Epithelial cell of prostate (primary cell): ENCODE results near the gene KPNA4.
"Not testable (repeated sequence)": the region's sequence is repeated elsewhere in the genome, so short reads cannot be mapped to it uniquely, and the experiment has no call there.

Experiments
- DNase-seq: peaks from one replicate; pipeline ENCODE4 v3.0.0-alpha.2; 2011; ENCODE audit warnings: low read depth, low spot score
- H3K27ac ChIP-seq: fragments of 450-650 bp; 2 replicates; pipeline ENCODE4 v1.5.1; 2017; ENCODE audit warnings: mild to moderate bottlenecking

The KPNA4 gene

DNA sequence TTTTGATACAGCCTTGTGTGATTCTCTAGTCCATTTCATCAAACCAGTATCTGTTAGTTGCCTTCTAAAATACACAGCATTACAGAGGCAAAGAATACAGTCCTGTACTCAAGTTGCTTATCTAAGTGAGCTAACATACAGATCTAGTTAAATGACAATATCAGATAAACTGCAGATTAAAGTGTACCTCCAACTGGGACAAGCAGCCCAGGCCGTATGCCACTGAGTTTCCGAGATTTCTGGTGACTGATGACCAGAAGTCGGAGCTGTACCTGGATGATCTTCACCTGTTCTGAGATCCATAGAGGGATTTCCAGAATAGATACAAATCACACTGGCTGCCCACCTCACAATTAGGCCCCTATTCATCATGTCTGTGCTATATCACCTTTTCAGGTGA lies 109.5 kb downstream of the KPNA4 start:
- no peak for DNase-seq
- H3K27ac ChIP-seq = no peak overlapping the region

DNA sequence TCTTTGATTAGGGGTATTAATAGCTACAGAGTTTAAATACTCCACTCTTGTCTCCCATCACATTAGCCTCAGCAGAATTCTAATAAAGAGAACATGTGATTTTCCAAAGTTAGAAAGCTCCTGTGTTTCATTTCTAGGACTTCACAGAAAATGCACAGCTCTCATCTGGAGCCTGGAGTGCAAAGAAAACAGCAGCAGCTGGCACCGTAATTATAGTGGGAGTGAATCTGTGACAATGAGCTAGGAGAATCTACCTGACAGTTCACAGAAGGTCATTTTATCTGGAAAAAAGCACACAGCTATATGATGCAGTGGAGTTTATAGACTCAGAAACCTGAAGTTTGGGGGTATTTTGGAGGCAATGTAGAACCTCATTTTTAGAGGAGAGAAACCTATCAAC lies 110.4 kb downstream of the KPNA4 start:
- no peak for DNase-seq
- no peak overlapping the region for H3K27ac ChIP-seq

DNA sequence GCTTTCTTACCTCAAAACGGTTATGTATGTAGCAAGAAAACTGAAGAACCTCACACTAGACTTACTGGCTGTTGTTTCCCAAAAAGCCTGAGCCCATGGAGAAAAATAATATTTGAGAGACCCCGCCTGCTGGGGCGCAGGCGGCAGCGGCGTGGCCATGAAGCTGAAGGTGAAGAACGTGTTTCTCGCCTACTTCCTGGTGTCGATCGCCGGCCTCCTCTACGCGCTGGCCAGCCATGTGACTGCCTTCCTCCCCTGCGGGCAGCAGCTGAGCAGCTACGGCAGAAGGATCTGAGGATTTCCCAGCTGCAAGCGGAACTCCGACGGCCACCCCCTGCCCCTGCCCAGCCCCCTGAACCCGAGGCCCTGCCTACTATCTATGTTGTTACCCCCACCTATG lies 113.1 kb downstream of the KPNA4 start:
- H3K27ac ChIP-seq, DNase-seq: not testable (repeated sequence)

DNA sequence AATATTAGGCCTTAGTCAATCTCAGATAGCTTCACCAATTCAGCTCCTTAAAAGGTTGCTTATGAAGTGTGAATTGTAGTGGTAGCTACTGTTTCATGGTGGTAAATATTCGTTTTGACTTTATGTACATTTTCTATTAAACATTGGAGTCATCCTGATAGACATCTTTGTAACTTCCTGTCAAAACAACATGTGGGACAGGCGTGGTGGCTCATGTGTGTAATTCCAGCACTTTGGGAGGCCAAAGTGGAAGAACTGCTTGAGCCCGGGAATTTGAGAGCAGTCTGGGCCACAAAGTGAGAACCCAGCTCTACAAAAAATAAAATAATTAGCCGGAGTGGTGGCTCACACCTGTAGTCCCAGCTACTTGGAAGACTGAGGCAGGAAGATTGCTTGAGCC lies 113.8 kb downstream of the KPNA4 start:
- H3K27ac ChIP-seq = no peak overlapping the region
- DNase-seq = no peak

DNA sequence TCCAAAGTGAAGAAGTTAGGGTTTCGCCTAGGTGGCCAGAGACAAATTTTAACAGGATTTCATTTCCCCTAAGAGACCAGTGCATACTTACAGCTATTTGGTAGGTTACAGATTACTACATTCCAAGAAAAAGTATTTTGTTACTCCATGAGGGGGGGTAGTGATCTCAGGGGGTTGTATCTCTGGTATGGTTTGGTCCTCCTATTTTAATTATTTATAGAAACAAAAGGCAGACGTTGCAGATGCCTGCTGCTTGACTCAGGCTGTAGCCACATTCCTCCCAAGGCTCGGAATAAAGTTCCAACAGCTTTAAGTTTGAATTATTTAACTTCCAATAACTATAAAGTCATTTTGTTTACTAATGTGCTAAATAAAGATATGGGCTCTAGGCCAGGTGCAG lies 114.5 kb downstream of the KPNA4 start:
- no peak overlapping the region for H3K27ac ChIP-seq
- DNase-seq = no peak

DNA sequence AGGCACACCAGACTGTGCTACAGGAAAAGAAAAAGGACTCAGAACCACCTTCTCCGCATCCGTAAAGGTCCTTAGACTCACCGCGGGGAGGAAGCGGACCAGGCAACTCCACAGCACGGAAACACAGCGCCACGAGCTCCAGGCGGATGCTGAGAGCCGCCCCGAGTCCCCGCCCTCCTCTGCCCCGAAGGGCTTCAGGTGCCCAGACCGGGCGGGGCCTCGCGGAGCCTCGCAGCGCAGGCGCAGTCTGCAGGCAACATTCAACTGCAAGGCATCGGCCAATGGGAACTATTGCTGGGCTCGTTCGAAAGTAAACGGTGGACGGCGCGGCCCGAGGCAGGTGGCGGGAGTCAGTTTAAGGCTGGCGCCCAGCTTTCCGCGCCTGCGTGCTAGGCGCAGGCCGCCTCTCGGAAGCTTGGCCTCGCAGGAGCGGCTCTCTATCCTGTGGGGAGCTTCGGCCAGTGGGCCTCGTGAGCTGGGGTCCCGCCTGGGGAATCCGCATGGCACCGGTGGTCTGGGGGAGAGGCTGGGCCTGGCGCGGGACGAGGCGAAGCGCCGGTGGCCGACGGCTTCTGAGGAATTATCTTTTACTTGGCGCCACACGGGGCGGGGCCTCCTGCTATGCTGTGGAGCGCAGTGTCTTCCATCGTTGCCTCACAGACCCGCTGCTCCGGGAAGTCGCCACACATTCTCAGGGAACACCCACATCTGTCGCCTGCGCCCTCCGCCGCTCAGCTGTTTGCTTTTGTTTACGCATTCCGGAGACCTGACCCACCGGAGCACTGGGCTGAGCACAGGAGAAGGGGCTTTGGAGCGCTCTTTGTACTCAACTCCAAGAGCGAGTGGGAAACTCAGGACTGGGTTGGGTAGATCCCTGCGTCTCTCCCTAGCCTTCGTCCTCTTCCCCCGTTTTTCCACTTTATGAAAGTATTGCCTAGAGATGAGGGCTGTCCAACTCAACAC lies 115.5 kb downstream of the KPNA4 start, which contains the start of gene TRIM59:
TSS of gene TRIM59 (minus strand) at position 151 of the 963 bp plus-strand sequence. CDS start 10,603 bp downstream, outside the sequence.
- peak within 1 kb of the TSS; percentile 86 for H3K27ac ChIP-seq
- peak; percentile 87 for DNase-seq

DNA sequence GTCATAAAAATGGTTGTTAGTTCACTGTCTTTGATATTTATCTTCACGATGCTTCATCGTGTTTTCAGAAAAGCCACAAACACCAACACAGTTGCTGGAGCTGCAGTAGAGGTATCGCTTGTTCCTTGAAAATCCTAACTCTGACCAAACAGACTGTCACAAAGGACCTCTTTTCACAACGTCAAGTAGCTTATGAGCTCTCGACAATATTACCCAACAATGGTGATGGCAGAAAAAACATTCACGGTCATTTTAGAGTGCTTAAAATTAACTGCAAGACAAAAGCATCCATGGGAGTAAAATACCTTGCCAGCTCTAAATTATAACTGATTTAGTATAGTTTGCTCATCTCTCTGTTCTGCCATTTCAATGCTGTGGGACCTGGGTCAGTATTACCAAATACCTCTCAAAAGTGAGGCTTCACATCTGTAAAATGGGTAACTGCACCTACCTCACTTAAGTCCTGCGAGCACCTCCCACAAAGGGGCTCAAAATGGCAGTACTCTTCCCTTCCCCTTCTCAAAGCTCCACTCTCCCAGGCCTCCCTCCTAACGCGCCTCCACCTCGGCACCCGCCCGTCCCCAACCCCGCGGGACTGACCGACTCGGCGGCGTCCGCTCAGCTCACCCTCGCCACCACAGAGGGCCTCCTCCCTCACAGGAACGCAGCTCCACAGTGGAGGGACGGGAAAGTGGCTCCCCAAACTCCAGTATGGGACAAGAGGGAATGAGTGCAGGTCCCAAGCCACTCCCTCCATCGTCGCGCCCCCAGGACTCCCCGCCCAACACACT lies 116.3 kb downstream of the KPNA4 start:
- H3K27ac ChIP-seq = peak overlapping the region; percentile 86
- no peak for DNase-seq

DNA sequence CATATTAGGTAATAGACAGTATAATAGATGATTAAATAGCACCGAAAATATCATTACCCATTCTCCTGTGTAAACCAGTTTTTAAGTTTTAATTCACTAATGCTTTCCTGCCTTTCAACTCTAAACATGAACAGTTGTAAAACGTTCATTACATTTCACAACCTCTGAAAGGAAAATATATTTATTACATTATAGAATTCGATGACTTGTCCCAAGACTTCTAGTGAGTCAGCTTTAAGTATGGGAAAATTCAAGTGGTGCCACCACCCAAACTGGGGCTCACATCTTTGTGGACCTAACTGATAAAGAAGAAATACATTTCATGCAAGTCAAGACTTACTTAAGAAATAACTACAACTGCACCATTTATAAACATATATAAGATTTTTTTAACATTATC lies 117.8 kb downstream of the KPNA4 start:
- H3K27ac ChIP-seq = no peak overlapping the region
- no peak for DNase-seq

DNA sequence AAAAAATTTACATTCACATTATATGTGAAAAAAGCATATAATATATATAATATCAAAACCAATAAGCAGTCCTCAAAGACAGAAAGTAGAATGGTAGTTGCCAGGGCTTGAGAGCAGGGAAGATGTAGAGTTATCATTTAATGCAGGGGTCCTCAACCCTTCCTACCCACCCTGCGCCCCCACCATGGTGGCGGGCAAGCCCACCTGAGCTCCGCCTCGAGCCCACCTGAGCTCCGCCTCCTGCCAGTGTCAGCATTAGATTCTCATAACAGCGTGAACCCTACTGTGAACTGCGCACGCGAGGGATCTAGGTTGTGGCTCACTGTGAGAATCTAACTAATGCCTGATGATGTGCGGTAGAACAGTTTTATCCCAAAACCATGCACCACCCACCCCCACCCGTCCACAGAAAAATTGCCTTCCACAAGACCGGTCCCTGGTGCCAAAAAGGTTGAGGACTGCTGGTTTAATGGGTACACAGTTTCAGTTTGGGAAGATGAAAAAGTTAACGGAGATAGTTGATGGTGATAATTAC lies 118.8 kb downstream of the KPNA4 start:
- DNase-seq = no peak
- H3K27ac ChIP-seq = no peak overlapping the region

DNA sequence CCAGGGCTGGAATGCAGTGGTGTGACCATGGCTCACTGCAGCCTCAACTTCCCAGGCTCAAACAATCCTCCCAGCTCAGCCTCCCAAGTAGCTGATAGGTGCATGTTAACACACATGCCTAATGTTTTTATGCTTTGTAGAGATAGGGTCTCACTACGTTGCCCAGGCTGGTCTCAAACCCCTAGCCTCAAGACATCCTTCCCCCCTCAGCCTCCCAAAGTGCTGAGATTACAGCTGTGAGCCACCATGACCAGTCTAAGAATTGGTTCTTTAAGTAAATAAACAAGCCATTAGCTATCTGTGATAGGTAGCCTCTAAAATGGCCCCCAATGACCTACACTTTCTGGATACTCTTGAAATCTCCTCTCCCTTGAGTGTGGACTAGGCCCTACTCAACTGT lies 119.5 kb downstream of the KPNA4 start:
- no peak for DNase-seq
- H3K27ac ChIP-seq = no peak overlapping the region
